Suppressor macrophage treated with lipopolysaccharide for 4 hours (primary cell): Measurements from ENCODE around the gene ZNF69.
"Not testable (repeated sequence)": the region's sequence is repeated elsewhere in the genome, so short reads cannot be mapped to it uniquely, and the experiment has no call there.

Source experiments
- DNase-seq: peaks from one replicate; pipeline ENCODE4 v3.0.0-alpha.2; 2020

Gene ZNF69

DNA sequence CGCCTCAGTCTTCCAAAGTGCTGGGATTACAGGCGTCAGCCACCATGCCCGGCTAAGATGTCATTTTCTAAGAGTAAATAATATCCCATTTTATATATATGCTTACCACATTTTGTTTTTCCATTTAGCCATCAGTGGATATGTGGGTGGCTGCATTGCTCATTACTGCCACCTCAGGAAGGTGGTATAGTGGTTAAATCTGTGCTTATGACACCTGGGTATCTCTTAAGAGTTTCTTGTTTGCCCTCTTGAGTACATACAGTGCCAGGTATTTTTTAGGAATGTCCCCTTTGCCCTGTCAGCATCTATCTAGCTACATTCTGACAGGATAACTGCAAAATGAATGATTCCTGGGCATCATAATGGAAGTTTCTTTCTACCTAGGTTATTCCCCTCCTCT, 14.6 kb downstream of the ZNF69 start:
- no peak for DNase-seq

DNA sequence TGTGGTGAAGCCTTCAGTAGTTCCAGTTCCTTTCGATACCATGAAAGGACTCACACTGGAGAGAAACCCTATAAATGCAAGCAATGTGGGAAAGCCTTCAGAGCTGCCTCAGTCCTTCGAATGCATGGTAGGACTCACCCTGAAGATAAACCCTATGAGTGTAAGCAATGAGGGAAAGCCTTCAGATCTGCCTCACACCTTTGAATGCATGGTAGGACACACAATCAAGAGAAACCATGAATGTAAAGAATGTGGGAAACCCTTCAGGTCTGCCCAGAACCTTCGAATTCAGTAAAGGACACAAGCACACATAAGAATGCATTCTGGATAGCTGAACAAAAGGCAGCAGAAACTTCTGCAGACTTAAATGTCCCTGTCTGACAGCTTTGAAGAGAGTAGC, 18.3 kb downstream of the ZNF69 start:
- no peak for DNase-seq

DNA sequence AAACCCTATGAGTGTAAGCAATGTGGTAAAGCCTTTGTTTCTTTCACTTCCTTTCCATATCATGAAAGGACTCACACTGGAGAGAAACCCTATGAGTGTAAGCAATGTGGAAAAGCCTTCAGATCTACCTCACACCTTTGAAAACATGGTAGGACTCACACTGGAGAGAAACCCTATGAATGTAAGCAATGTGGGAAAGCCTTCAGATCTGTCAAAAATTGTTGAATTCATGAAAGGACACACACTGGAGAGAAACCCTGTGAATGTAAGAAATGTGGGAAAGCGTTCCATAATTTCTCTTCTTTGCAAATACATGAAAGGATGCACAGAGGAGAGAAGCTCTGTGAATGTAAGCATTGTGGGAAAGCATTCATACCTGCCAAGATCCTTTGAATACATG, 24.4 kb downstream of the ZNF69 start:
- not testable (repeated sequence) for DNase-seq

DNA sequence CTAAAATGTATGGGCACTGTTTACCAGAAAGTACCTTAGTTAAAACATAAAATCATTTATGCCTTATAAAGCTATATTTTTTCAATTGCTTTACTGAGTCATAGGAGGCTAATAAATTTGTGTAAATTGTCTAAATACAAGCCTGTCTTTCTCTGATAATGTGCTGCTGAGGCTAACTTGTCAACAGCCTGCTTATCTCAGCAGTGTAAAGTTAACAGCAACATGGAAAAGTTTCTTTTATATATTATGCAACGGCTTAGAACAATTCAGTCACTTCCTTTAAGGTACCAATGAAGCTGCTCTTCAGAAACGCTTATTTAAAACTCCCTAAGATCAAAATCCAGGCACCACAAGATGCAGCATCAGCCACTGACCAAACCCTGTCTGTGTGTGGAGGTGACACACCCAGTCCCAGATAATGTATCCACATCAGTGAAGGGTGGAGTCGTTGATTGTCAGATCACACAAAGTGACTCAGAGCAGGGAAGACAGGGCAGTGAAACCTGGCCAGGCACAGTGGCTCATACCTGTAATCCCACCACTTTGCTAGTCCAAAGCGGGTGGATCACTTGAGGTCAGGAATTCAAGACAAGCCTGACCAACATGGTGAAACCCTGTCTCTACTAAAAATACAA, 27.0 kb downstream of the ZNF69 start:
- not testable (repeated sequence) for DNase-seq

DNA sequence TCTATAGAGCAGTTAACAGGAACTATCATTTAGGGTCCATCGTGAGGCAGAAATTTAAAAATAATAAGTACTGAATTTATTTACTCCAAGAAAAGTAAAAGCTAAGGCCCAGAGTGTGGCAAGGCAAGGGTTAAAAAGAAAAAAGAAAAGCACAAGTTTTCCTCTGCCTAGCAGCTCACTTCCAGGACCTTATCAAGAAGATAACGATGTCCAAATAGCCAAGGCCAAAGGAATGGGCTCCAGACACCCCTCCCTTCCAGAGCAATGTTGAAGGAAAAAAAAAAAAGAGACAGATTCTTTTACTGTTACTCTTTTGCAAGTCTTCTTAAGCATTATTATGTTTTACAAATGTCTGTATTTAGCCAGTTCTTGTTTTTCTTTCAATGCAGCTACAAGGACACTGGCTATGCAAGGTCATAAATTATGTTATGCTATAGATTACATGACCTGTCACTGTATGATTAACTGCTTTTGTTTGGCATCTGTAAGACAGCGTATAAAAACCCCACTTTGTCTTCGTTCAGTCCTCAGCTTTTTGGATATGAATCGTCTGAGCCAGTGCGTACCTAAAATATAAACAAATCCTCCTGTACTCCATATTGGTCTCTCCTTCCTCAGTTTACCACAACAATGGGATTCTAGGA, 34.4 kb downstream of the ZNF69 start:
- no peak for DNase-seq

DNA sequence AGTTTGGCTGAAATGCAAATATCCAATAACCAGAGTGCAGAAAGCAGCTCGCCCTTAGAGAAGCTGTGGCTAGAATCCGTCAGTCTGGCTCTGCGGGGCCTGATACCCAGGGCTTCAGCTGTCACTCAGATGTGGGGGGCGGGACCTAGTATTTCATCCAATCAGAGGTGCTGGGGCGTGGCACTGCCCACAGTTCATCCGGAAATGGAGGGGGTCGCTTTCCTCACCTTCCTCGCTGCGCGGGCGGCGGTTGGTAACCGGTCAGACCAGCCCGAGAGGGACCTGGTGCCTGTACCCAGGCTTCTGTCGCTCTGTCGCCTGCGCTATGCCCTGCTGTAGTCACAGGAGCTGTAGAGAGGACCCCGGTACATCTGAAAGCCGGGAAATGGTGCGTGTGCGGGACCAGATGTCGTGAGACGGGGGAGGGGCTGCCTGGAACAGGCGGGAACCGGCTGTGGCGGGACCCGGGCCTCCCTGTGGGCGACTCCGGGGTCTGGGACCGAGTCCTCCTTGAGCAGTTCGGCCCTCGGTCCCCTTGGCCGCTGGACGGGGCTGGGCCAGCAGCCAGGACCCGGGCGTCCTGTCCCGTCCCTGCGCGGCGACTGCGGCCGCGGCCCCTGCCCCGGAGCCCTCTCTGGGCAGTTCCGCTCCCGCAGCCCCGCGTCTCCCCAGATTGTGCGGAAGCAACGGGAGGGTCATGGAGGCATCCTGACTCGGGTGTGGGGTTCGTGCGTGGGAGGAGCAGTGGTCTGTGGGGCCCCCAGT, 37.5 kb downstream of the ZNF69 start, which contains the start of gene ZNF700:
ZNF700 (plus strand) TSS at position 222 of the 765 bp plus-strand sequence; CDS start at position 326, 104 bp downstream.
- peak; percentile 91 for DNase-seq

DNA sequence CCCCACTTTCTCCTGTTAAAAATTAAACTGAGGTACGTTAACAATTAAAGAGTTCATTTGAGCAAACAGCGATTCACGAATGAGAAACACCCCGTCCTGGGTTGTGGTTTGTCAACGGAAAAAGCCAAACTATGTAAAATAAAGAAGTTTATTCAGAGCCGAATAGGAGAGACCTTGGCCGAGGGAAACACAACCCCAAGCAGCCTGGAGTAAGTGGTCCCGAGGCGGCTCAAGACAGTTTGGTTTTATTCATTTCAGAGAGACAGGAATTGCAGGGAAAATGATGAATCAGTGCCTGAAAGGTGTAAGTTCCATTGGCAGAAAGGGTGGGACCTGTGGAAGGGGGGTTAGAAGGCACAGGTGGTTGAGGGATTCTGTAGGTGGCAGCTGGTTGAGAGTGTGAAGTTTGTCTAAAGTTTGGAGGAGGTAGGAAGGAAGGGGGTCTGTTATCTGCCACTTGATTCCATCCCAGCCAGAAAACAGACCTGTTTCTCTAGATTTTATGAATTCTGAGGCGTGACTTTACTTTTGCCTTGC, 38.1 kb downstream of the ZNF69 start:
- not testable (repeated sequence) for DNase-seq

DNA sequence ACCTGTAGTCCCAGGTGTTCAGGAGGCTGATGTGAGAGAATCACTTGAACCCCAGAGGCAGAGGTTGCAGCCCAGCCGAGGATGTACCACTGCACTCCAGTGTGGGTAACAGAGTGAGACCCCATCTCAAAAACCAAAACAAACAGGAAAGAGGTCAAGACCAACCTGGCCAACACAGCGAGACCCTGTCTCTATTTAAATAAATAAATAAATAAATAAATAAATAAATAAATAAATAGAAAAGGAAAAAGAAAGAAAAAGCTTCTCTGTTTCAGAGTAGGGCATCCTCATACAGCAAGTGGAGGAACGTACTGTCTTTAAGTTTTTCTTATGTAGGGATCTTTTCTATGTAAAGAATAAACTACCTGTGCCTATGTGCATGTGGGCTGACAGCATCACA, 39.6 kb downstream of the ZNF69 start:
- no peak for DNase-seq

DNA sequence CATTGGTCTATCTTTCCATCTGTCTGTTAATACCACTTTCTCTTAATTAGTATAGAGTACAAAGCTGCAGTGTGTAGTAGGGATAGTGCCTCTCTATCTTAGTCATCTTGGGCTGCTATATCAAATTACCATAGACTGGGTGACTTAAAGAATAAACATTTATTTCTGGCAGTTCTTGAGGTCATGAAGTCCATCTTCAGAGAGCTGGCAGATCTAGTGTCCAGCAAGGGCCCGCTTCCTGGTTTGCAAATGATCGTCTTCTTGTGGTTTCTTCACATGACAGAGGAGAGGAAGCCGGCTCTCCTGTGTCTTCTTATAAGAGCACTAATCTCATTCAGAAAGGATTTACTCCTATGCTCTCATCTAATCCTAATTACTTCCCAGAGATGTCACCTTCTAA, 43.5 kb downstream of the ZNF69 start:
- DNase-seq, result no peak

DNA sequence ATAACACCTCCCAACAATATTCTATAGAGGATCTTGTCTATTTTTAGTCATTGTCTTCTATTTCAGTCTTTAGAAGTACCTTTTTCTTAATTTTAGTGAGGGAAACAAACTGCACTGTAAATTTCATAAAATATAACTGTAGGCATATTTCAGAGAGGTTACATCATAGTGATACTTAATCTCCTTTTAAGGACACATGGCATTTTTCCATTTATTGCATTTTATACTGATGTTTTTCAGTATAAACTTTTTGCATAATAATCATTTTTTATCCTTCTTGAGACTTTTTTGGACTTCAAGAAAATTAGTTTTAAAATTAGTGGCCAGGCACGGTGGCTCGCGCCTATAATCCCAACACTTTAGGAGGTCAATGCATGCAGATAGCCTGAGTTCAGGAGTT, 43.9 kb downstream of the ZNF69 start:
- no peak for DNase-seq

DNA sequence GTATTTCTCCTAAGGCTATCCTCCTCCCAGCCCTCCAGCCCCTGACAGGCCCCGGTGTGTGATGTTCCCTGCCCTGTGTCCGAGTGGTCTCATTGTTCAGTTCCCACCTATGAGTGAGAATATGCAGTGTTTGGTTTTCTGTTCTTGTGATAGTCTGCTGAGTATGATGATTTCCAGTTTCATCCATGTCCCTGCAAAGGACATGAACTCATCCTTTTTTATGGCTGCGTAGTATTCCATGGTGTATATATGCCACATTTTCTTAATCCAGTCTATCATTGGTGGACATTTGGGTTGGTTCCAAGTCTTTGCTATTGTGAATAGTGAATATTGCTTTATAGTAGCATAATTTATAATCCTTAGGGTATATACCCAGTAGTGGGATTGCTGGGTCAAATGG, 48.2 kb downstream of the ZNF69 start:
- DNase-seq, result not testable (repeated sequence)

DNA sequence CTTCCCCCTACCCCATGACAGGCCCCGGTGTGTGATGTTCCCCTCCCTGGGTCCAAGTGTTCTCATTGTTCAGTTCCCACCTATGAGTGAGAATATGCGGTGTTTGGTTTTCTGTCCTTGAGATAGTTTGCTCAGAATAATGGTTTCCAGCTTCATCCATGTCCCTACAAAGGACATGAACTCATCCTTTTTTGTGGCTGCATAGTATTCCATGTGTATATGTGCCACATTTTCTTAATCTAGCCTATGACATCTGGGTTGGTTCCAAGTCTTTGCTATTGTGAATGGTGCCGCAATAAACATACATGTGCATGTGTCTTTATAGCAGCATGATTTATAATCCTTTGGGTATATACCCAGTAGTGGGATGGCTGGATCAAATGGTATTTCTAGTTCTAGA, 50.8 kb downstream of the ZNF69 start:
- DNase-seq, result not testable (repeated sequence)

DNA sequence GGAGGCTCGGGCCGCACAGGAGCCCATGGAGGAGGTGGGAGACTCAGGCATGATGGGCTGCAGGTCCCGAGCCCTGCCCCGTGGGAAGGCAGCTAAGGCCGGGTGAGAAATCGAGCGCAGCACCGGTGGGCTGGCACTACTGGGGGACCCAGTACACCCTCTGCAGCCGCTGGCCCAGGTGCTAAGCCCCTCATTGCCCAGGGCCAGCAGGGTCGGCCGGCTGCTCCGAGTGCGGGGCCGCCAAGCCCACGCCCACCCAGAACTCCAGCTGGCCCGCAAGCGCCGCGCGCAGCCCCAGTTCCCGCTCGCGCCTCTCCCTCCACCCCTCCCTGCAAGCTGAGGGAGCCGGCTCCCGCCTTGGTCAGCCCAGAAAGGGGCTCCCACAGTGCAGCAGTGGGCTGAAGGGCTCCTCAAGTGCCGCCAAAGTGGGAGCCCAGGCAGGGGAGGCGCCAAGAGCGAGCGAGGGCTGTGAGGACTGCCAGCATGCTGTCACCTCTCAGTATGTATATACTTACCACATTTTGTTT, 53.8 kb downstream of the ZNF69 start:
- DNase-seq, result not testable (repeated sequence)

DNA sequence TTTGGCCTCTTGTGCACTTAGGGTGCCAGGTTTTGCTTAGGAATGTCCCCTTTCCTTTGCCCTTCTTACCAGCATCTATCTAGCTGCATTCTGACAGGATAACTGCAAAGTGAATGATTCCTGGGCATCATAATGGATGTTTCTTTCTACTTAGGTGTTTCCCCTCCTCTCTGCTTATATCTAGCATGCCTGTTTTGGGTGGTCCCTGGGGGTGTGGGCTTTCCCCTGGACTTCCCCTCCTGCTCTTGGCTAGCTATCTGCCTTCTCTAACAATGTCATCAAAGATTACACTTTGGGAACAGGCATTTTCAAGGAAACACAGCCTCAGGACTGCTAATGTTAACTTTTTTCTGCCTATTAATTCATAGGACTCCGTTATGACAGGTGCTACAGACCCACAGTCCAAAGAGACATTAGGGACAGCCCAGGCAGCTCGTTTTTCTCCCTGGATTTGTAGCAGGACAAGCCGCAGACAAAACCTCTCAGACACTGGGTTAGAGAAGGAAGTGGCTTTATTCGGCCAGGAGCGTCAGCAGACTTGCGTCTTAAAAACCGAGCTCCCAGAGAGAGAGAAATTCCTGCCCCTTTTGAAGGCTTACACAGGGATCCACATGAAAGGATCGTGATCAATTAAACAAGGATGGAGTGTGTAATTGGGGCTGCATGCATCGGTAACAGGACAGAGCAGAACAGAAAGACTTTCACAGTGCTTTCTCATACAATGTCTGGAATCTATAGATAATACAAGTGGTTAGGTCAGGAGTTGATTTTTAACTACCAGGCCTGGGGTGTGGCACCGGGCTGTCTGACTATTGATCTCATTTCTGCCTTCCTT, 54.6 kb downstream of the ZNF69 start:
- DNase-seq, result no peak

DNA sequence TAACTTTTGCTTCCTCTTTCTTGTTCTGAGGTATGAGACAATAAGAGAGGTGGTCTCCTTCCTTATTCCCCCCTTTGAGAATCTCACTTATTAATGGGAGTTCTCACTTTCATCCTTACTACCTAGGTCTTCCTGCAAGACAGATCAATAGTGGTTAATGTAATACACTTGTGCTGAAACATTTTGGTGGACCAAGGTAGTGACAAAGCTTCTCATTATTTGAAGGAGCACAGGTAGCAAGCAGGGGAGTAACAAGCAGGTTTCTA, 55.2 kb downstream of the ZNF69 start:
- no peak for DNase-seq

DNA sequence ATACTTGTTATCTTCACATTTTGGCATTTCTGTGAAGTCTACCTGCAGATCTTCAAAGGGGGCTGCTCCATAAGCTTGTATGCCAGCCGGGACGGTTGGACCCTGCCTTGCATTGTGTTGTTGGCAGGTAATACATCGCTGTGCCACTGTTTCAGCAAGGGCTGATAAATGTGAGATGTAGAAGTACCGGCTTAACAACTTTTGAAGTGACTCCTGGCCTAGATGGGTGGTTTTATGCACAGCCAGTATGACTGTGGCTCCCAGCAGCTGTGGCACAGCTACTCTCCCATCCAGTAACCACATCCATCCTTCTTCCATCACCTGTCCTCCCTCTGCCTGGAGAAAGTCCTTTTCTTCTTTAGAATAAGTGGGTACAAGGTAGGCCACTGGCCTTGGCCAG, 57.1 kb downstream of the ZNF69 start:
- no peak for DNase-seq

DNA sequence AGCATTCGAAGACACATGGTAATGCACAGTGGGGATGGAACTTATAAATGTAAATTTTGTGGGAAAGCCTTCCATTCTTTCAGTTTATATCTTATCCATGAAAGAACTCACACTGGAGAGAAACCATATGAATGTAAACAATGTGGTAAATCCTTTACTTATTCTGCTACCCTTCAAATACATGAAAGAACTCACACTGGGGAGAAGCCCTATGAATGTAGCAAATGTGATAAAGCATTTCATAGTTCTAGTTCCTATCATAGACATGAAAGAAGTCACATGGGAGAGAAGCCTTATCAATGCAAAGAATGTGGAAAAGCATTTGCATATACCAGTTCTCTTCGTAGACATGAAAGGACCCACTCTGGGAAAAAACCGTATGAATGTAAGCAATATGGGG, 61.1 kb downstream of the ZNF69 start:
- no peak for DNase-seq

DNA sequence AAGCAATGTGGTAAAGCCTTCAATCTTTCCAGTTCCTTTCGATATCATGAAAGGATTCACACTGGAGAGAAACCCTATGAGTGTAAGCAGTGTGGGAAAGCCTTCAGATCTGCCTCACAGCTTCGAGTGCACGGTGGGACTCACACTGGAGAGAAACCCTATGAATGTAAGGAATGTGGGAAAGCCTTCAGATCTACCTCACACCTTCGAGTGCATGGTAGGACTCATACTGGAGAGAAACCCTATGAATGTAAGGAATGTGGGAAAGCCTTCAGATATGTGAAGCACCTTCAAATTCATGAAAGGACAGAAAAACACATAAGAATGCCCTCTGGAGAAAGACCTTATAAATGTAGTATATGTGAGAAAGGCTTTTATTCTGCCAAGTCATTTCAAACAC, 61.6 kb downstream of the ZNF69 start:
- DNase-seq, result no peak

DNA sequence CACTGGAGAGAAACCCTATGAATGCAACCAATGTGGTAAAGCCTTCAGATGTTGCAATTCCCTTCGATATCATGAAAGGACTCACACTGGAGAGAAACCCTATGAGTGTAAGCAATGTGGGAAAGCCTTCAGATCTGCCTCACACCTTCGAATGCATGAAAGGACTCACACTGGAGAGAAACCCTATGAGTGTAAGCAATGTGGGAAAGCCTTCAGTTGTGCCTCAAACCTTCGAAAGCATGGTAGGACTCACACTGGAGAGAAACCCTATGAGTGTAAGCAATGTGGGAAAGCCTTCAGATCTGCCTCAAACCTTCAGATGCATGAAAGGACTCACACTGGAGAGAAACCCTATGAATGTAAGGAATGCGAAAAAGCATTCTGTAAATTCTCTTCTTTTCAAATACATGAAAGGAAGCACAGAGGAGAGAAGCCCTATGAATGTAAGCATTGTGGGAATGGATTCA, 62.1 kb downstream of the ZNF69 start:
- DNase-seq, result not testable (repeated sequence)

DNA sequence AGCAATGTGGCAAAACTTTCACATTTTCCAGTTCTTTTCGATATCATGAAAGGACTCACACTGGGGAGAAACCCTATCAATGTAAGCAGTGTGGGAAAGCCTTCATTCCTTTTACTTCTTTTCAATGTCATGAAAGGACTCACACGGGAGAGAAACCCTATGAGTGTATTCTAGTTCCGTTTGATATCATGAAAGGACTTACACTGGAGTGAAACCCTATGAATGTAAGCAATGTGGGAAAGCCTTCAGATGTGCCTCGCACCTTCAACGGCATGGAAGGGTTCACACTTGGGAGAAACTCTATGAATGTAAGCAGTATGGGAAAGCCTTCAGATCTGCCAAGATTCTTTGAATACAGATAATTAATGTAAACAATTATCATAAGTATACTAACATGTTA, 62.7 kb downstream of the ZNF69 start:
- no peak for DNase-seq
